K562 (cell line): Measurements from ENCODE around the gene THOC7. TPM values are rescaled to one million over a fixed set of nuclear protein-coding genes. Genes with fewer than 3 reads are reported as not detected.

Experiments
- CBX3 ChIP-seq, 2 experiments: IDR thresholded peaks; 1 replicate in 1 of 2; 2 replicates in 1 of 2; pipeline ENCODE4 v1.6.1; 2012; ENCODE audit warnings: inconsistent platforms in 2 of 2, low read length in 2 of 2, borderline replicate concordance in 1 of 2, control low read depth in 1 of 2
- CUX1 ChIP-seq: fragments of 200-800 bp; sonication (Bioruptor generic); IDR thresholded peaks from 2 replicates; pipeline ENCODE4 v1.6.1; 2016; ENCODE audit warnings: missing genetic modification characterization, missing compliant biosample characterization
- POLR2G ChIP-seq: fragments of 200-400 bp; formaldehyde crosslinking; IDR thresholded peaks from 2 replicates; pipeline ENCODE4 v1.6.1; 2017; ENCODE audit warnings: low read depth, mild to moderate bottlenecking, antibody characterized with exemption, low read length, moderate library complexity
- POLR3G ChIP-seq: IDR thresholded peaks from 2 replicates; pipeline ENCODE4 v1.6.1; 2011; ENCODE audit not compliant: insufficient read length, insufficient replicate concordance; ENCODE audit errors: extremely low read depth
- RBM14 ChIP-seq: fragments of 200-400 bp; formaldehyde crosslinking; IDR thresholded peaks from 2 replicates; pipeline ENCODE4 v1.6.1; 2018; ENCODE audit warnings: low read depth, mild to moderate bottlenecking, low read length, moderate library complexity, borderline replicate concordance; ENCODE audit not compliant: insufficient read depth
- polyA plus RNA-seq, 8 experiments: library from polyadenylated mRNA; depleted of rRNA in 4 of 8; stranded (reverse) in 5 of 8; unstranded in 3 of 8; fragments of >200 nt; fragmentation: Nextera tagmentation in 2 of 8; fragmentation: Illumina TruSeq in 1 of 8; extraction: Ambion mirVana in 2 of 8; extraction: Trizol in 1 of 8; gene quantifications; 2 replicates each; pipeline versions ENCODE4 v1.2.1 to v1.2.3, GENCODE V29; 2011 to 2014; ENCODE audit warnings: inconsistent platforms in 1 of 8, missing spikeins in 1 of 8
- total RNA-seq, 7 experiments: library from RNA; depleted of rRNA in 6 of 7; stranded (reverse); fragments of >200 nt in 6 of 7; fragmentation: Illumina TruSeq in 2 of 7; extraction: Trizol in 2 of 7; gene quantifications; 2 replicates each; pipeline versions ENCODE4 v1.2.1 to v1.2.3, GENCODE V29; 2011 to 2021; ENCODE audit warnings: low replicate concordance in 1 of 7

Gene THOC7
- total and polyA plus RNA-seq, 9 of the 15 experiments (the other 6 are each of a cell fraction or from before 2014, with no cell fraction given), result 56.5 to 129 (median 94.7) TPM

GRCh38 chr3:63869940-63870614 lies 6.5 kb upstream of the THOC7 start (continued):
- TF ChIP-seq CUX1 (CRISPR knock-in tag) (no peak), POLR3G (no peak), RBM14 (no peak), POLR2G (no peak), CBX3 (IDR thresholded peaks at IDR 0.05; ENCODE audit: borderline replicate concordance in 1 of 2, low read length in 2 of 2) (no peak)
